Ureter (tissue), 1 donor: ENCODE results near the gene SCMH1. TPM values are rescaled to one million over a fixed set of nuclear protein-coding genes. Genes with fewer than 3 reads are reported as not detected.
"Not testable (repeated sequence)": the region's sequence is repeated elsewhere in the genome, so short reads cannot be mapped to it uniquely, and the experiment has no call there.

Source experiments
- DNase-seq: peaks from one replicate; pipeline ENCODE4 v3.0.0-alpha.2; 2020; ENCODE audit warnings: low spot score
- total RNA-seq: library from RNA; stranded (reverse); gene quantifications from one replicate; pipeline ENCODE4 v1.2.4, GENCODE V29; 2023
- donor health status: DM: yes; HTN: yes; CAD: no.

The SCMH1 gene
- total RNA-seq, 1 donor from 2014 or later = 78.4 TPM

DNA sequence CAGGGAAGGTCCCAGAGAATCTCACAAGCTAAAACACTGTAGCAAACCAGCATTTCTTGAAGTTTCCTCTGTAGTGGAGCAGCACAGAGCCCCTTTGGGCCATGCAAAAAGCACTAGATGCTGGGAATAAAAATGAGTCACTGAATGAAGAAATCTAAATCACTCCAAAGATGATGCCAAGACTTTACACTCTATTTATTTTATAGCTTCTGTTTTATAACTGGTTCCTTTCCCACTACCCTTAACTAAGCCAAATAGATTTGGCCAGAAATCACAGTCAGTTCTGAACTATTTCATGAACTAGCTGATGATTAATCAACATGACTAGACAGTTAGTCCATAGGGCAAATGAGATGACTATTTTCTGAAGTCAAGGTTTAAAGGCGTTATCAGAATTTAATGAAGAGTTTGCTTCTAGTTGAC is 89.5 kb downstream of the SCMH1 start:
- DNase-seq = no peak

DNA sequence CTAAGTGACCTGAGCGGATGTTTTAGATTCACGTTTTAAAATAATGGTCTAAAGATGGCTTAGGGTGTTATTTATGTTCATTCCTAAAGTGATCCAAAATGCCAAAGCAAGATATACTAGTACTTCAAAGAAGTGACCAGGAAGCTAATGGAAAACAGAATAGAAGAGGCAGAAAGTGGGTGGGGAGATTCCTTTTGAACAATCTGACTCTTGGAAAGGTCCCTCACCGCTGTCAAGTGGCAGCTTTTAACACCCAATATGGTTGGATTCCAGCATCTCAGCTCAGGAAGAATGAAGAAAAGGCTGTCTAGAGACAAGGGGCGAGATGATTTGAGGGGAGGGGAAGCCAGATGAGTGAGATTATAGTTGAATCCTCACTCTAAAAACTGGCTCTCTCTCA is 90.3 kb downstream of the SCMH1 start:
- DNase-seq = no peak

DNA sequence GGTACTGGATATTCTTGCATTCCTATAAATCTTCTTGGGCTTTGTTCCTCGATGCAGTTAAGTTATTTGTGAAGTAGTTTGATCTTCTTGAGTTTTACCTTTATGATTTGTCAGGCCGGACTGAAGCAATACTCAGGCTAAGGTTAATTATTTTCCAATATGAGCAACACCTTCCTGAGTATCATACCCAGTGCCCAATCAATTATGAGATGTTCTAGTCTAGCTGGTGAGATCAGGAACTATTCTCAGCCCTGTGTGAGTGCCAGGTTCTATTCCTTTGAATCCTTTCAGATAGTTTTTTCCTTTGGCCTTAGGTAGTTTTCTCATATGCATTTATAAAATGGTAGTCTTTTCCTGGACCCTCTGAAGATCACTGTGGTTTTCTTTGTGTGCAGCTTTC is 92.5 kb downstream of the SCMH1 start:
- no peak for DNase-seq

DNA sequence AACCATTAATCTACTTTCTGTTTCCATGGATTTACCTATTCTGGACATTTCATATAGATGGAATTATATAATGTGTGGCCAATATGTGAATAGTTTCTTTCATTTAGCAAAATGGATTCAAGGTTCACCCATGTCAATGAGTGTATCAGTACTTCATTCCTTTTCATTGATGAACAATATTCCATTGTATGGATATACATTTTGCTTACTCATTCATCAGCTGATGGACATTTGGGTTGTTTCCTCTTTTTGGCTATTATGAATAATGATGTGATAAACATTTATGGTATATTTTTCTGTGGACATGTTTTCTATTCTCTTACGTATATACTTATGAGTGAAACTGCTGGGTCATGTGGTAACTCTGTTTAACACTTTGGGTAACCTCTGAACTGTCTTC is 97.8 kb downstream of the SCMH1 start:
- no peak for DNase-seq

DNA sequence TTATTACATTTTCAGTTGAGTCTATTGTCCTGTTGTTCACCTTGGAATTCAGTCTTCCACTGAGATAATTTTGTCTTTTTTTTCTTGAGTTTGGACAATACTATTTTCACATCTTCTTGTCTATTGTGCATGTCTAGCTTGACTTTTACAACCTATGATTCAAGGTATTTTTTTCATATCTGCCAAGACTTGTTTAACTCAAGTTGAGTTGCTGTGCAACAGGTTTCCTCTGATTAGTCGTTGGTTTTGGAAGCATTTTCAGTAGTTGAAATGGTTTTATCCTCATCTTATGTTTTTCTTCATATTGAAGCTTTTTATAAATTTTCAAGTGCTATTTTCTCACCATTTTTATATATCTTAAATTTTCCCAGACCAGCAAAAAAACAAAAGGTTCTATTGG is 103.6 kb downstream of the SCMH1 start:
- DNase-seq = no peak

DNA sequence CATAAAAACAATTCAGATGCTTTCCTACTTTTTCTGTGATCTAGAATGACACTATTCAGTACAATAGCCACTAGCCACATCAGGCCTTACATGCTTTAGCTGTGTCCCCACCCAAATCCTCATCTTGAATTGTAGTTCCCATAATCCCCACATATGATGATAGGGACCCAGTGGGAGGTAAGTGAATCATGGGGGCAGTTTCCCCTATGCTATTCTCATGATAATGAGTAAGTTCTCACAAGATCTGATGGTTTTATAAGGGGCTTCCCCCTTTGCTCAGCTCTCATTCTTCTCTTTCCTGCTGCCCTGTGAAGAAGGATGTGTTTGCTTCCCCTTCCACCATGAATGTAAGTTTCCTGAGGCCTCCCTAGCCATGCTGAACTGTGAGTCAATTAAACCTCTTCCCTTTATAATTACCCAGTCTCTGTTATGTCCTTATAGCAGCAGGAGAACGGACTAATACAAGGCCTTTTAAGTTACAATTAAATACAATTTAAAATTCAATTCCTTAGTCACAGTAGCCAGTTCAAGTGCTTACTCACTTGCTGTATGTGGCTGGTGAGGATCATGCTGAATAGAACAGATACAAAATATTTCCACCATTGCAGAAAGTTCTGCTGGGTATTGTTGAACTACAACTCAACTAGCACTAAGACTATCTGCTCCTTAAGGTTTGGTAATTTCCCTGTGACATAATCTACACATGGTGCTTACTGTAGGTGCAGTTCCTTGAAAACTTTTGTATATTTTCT is 106.7 kb downstream of the SCMH1 start:
- no peak for DNase-seq

DNA sequence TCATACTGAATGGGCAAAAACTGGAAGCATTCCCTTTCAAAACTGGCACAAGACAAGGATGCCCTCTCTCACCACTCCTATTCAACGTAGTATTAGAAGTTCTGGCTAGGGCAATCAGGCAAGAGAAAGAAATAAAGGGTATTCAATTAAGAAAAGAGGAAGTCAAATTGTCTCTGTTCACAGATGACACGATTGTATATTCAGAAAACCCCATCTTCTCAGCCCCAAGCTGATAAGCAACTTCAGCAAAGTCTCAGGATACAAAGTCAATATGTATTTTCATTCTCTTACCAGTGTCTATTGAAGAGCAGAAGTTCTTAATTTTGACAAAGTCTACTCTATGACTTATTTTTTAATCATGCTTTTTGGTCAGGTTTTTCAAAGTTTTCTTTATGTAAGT is 107.8 kb downstream of the SCMH1 start:
- not testable (repeated sequence) for DNase-seq

DNA sequence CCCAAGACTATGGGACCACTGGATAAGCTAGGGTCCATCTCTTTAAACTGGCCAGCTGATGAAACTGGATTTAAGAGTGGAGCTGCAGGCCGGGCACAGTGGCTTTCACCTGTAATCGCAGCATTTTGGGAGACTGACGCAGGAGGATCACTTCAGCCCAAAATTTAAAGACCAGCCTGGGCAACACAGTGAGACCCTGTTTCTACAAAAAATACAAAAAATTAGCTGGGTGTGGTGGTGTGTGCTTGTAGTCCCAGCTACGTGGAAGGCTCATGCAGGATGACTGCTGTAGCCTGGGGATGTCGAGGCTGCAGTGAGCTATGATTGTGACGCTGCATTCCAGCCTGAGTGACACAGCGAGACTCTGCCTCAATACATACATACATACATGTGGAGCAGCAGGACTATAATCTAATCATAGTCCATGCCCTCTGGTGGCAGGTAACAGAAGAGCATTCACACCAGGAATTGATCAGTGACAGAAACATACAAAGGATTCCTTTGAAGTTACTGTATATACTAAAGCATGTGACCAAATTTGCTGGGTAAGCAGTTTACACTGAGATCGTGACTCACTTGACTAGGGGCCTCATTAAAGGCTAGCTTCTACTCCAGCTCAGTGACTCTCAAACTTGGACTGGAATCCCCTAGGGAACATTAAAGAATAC is 119.1 kb downstream of the SCMH1 start:
- DNase-seq = no peak

DNA sequence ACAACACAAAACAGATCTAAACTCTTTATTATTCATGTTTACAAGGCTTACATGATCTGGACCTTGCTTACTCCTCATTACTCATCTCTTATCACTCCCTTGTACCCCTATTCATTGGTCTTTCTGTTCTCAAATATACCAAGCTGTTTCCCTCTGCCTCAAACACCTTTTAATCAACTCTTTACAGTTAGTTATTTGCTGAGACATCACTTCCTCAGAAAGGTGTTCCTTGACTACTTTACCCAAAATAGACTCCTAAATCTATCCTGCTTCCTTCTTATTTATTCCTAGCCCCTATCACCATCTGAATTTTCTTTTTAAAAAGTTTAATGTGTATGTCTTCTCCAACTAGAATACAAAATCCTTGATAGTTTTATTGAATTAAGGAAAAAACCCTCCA is 120.0 kb downstream of the SCMH1 start:
- DNase-seq = no peak

DNA sequence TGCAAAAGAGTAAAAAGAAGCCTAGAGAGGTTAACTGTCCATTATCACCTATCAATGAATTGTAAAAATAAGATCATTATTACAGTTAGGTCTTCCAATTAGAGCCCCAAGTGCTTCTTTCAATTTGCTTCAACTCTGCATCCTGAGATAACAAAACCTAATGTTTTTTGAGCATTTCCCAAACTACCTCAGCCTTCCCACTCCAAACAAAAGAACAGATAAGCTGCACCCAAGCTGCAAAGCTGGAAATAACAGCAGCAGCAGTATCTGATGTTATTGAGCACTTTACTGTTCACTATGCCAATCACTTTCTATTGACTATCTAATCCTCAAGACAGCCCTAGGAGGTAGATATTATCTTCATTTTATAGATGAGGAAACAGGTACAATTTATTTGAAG is 123.5 kb downstream of the SCMH1 start:
- no peak for DNase-seq

DNA sequence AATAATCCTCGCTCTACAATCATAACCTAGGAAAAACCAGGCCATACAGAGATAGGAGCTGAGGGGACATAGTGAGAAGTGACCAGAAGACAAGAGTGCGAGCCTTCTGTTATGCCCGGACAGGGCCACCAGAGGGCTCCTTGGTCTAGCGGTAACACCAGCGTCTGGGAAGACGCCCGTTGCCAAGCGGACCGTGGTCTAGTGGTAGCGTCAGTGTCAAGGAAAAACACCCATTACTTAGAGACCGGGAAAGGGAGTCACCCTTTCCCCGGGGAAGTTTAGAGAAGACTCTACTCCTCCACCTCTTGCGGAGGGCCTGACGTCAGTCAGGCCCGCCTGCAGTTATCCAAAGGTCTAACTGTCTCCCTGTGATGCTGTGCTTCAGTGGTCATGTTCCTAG is 124.9 kb downstream of the SCMH1 start:
- not testable (repeated sequence) for DNase-seq

DNA sequence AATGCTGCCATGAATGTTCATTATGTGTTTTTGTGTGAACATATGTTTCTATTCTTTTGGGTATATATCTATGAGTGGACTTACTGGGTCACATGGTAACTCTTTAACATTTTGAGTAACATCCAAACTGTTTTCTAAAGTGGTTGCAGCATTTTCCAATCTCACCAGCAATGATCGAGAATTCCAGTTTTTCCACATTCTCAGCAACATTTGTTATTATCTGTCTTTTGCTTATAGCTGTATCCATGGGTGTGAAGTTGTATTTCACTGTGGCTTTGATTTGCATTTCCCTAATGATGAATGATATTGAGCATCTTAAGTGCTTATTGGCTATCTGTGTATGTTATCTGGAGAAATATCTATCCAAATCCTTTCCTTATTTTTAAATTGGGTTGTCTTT is 131.4 kb downstream of the SCMH1 start:
- no peak for DNase-seq

DNA sequence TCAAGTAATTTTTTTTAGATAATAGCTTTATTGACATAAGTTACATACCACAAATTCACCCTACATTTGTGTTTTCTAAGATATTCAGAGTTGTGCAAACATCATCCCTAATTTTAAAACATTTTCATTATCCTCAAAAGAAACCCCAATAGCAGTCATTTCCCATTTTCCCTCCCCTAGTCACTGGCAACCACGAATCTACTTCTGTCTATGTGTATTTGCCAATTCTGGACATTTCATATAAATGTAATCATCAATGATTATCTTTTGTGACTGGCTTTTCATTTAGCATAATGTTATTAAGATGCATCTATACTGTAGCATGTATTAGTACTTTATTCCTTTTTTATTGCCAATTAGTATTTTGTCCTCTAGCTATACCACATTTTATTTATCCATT is 131.8 kb downstream of the SCMH1 start:
- DNase-seq = no peak

DNA sequence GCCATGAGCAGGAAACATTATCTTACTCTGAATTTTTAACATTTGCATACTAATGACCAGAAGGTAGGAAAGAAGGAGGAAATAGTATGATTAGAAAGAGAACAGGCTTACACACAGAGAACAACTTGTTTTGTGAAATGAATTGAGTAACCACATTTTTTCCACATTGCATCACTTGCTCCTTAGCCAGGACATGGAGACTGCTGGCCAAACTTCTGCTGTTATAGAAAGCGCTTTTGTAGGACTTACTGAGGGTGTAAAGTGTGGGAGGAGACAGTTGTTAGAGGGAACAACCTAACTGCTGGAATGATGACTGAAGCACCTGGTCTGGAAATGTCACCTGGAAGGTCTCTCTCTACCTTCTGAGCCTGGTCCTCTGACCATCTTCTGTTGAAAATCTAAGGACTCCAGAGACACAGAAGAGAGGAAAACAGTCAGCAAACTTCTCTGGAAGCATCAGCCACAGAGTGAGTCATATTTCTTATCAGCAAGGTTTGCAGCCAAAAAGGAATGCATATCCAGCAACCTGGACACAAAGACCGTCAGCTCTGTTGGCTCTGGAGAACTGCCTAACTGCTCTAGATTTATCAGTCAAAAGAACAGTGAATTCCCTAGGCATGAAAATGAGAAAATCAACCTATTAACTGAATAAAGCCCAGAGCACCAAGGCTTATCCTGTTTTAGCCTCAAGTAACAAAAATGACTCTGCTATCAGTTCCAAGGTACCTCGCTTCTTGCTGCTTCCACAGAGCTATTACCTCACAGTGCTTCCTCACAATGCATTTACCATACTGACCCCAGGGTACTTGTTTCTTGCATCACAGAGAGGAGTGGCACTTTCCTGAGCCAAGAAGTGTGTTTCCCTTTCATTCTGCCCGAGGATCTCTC is 132.6 kb downstream of the SCMH1 start:
- DNase-seq = peak; percentile 46

DNA sequence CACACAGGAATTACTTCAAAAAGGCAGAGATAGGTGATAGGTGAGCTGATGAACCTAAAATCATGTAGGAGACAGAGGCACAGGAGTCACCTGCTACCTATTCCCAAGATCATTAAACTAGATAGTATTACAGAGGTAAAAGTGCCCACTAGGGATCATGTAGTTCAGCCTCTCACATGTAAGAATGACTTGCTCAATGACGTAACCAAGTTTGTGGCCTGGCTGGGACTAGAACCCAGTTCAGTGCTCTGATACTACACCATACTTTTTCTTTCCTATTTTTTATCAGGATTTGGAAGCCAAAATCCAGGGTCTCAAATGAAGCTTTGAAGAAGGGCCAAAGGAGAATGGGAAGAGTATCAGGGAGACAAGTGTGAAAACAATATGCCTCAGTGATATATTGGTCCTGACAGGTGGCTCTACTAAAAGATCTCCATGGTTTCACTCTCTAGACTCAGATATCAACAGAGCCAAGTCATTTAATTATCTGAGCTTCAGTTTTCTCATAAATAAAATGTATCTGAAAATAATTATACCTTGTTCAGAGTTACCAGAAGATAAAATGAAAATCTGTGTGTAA is 133.3 kb downstream of the SCMH1 start:
- no peak for DNase-seq

DNA sequence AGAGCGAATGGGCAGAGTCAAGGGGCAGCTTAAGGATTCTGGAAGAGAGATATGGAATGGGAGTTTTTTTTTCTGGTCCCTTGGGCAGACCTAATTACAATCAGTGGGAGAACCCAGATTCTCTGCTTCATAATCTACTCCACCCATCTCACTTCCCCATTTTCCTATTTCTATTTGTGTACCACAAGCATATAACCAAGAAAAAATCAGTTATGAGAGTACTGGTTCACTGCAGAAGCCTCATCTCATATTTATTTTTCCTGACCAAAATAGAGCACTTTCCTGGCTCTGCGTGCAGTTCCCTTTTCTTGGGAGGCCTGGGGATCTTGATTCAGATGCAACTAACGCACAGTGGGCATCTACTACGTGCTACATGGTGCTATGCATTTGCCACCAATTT is 138.3 kb downstream of the SCMH1 start:
- DNase-seq = no peak

DNA sequence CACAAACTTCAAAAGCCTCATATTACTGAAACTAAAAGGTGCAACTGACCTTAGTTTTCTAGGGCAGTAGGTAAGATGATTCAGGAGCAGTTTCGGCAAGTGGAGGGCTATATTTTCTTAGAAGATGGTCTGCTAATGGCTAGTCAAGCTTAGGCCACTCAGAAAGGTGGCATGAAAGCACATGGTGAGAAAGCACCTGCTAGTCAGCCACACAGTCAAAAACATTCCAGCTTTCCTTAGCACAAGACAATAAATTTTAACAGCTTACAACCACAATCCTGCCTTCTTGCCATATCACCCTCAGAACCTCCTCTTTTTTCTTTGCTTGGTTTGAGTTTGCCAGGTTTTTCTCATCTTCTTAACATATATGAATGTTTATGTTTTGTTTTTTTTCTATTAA is 139.5 kb downstream of the SCMH1 start:
- no peak for DNase-seq

DNA sequence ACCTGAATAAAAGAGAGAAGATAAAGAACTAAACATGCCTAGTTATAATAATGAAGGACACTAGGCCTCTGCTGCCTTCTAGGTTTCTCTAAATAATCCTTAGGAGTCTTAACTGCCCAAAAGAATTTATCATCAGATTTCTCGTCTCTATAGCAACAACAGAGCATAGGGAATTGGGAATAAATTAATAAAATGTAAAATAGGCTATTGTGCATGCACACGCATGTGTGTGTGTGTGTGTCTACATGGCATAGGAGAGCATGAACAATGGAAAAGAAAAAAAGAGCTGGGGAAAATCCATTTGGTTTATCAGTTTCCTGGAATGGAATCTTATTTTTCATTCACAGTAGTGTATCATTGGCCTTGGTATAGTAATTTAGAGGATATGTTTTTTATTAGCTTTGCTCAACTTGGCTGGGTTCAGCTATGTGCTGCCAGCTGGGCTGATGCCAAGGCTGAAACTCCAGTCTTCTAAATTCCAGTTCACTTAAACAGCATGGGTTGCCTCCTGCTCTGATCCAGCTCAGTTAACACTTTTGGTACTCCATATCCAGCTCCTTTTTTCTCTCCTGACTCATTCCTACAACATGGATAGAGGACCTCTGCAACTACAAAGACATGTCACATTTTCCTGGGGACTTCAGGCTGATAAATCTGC is 140.0 kb downstream of the SCMH1 start:
- DNase-seq = peak; percentile 87

DNA sequence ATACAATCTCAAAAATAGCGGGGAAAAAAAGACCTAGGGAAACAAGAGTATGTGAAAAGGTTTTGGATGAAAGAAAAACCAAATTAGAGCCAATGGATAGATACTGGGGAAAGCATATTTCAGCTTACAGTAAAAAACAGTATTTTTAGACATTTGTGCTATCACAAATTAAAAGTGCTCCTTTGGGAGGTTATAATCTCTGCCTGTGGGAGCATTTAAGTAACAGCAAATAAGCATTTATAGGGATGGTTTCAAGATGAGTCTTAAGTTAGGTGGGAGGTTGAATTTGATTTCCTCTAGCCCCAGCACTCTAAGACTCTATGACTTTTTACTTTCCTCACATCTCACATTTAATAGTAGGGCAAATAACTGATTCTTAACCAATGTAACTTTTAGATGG is 141.0 kb downstream of the SCMH1 start:
- DNase-seq = no peak

DNA sequence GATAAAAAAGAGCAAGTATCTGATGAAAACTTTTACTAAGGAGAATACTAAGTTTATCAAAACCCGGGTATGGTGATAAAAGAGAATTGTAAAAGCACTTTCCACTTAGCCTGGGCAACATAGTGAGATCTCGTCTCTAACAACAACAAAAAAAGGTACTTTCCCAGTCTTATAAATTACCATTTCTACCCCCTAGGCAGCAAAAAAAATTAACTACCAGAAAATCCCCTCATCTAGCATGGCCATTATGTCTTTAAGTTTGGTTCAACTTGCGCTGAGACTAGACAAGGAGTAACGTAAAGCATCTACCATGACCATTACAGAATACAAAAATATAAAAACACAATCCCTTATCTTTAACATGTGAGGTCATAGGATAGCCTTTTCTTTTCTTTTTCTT is 141.9 kb downstream of the SCMH1 start:
- no peak for DNase-seq

DNA sequence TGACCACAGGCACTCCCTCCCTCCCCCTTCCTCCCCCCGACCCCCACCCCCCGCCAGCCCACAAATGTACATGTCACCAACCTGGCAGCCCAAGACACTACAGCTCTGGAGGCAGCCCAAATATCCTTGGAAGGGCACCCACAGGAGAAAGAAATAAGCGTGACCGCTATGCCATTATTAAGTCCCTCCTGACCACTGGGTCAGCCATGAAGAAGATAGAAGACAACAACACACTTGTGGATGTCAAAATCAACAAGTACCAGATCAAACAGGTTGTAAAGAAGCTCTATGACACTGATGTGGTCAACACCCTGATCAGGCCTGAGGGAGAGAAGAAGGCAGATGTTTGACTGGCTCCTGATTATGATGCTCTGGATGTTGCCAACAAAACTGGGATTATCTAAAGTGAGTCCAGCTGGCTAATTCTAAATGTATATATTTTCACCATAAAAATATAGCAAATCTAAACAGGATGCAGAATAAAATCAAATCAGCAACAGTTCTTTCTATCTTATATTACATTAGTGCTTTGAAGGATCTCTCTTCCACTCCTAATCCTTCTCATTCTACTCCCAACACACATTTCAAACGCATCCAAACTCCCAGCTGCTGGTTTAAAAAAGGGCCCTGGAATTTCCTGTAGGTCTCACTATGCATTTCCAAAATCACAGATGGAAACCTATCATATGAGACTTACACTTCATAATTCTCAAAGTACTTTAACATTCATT is 143.2 kb downstream of the SCMH1 start:
- no peak for DNase-seq
